Superior temporal gyrus (tissue), 1 donor: ENCODE results near the gene FAIM2.
A peak's percentile ranks its signal among the peaks of the same experiment; 100 is the strongest.

Experiments used
- DNase-seq: peaks from one replicate; pipeline ENCODE4 v3.0.0-alpha.2; 2016; ENCODE audit errors: extremely low spot score

FAIM2 gene

DNA sequence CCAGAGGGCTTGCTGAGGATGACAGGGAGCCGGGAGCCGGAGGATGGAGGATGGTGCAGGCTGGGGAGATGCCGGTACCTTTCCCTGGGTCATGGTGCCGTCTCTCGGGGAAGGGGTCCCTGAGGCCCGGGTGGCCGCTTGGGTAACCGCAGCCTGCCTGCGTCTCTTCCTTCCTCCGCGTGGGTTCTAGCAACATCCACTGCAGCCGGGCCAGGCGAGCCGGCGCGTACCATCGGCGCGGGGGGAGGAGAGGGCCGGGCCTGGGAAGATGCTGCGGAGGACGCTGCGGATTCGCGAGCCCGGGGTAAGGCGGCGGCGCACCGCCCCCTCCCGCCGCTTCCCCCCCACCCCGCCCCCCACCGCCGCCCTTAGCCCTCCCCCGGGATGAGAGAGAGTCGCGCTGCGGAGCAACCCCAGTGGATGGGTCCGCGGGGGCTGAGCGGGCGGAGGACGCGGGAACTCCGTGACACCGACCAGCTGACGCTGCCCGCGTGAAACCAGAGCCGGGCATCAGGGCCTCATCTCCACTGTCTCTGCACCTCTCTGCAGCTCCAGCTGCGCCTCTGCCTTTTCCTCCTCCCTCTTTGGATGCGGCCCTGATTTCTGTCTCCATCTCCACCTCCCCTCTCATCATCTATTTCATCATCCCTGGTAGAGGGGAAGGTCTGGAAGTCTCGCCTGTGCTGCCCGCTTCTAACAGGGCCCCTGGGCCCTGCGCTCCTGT, at the start of gene FAIM2:
FAIM2 (minus strand) TSS at position 201 of the 724 bp plus-strand sequence; CDS start at position 93, 108 bp downstream.
- DNase-seq = peak; percentile 86

DNA sequence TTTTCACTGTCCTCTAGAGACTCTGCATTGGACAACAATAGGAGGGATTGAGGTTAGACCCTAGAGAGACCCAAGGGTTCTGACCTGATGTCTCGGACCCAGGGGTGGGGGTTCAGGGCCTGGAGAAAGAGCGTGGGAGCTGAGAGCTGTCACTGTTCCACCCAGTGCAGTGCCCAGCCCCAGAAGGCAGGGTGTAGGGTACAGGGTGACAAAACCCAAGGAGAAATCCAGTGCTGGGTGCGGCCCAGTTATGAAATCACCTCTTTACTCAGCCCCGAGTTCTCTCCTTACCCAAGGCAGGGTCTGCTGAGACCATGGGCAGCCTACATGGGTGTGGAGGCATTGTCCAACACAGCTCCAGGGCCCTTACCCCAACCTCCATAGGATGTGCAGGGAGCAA, 49.5 kb upstream of the FAIM2 start:
- DNase-seq = no peak

DNA sequence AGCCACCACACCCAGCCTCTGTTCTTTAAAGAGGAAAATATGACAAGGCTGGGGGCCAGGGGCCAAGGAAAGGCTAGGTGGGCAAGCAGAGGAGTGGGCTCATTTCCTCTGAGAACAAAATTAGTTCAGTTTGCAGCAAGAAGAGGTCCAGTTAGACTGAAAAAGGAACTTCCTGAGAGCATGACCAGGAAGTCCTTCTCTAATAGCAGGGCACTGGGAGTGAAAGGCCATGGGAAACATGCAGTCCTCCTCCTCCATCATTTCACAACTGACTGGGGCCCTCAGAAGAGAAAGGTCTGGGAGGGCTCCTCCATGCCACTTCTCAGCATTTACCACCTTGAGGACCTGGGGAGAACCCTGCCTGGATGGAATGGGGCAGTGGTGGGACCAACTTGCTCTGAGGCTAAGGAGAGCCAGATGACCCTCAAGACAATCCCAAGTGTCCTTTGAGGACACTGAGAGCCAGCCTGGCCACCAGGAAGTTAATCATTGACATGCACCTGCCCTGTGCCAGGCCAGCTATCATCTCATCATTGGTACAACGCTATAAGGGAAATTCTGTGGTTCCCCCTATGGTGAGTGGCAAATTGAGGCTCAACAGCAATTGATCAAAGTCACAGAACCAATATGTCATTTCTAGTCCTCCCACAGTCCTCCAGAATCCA, 48.8 kb upstream of the FAIM2 start:
- DNase-seq = no peak

DNA sequence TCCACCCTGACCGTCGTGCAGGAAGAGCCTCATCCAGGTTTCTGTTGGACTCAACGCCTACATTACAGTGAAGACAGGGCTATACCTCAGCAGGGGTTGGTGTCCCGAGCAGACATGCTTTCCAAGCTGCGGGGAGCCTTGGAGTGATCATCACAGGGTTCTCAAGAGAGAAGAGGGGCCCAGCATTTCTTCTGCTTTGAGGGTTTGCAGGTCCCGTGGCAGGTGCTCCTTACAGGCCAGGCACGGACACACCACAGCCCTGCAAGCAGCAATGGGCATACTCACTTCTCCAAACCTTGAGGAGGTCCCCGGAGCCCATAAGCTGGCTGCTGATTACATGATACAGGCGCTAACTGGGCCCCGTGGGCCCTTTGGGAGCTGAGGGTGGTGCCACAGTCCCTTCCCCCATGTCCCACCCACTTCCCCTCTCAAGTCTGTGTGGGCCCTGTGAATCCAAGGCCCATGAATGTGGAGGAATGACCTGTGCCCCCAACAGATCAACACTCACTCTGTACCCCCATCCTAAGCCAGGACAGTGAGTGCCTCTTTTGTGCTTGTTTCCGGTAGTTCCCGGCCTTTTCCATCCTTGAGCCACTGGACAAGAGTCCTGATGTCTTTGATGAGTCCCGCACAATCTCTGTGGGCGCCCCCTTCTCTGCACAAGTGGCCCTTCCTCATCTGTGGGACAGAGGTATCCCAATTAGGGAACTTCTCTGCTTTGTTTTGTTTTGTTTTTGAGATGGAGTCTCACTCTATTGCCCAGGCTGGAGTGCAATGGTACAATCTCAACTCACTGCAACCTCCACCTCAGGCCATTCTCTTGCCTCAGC, 47.9 kb upstream of the FAIM2 start:
- no peak for DNase-seq

GRCh38 chr12:49950273-49951251, 46.9 kb upstream of the FAIM2 start, which contains the start of gene AQP2:
AQP2 (plus strand) TSS chr12:49950737; CDS start chr12:49950831, 94 bp downstream.
- no peak for DNase-seq

DNA sequence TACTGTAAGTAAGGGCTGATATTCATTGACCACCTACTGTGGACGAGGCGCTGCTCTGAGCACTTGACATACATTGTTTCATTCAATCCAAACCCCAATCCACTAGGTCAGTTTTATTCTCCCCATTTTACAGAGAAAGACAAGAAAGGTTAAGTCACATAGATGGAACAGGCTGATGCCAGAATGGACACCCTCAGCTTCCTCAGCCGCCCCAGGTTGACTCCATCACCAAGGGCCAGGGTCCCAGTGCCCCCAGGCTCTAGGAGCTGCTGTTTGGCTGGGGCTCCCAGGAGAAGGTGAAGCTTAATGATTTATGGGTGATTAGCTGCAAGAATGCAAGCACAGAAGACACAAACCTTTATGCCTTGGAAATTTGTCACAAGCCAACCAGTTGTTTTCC, 46.2 kb upstream of the FAIM2 start:
- DNase-seq = no peak

DNA sequence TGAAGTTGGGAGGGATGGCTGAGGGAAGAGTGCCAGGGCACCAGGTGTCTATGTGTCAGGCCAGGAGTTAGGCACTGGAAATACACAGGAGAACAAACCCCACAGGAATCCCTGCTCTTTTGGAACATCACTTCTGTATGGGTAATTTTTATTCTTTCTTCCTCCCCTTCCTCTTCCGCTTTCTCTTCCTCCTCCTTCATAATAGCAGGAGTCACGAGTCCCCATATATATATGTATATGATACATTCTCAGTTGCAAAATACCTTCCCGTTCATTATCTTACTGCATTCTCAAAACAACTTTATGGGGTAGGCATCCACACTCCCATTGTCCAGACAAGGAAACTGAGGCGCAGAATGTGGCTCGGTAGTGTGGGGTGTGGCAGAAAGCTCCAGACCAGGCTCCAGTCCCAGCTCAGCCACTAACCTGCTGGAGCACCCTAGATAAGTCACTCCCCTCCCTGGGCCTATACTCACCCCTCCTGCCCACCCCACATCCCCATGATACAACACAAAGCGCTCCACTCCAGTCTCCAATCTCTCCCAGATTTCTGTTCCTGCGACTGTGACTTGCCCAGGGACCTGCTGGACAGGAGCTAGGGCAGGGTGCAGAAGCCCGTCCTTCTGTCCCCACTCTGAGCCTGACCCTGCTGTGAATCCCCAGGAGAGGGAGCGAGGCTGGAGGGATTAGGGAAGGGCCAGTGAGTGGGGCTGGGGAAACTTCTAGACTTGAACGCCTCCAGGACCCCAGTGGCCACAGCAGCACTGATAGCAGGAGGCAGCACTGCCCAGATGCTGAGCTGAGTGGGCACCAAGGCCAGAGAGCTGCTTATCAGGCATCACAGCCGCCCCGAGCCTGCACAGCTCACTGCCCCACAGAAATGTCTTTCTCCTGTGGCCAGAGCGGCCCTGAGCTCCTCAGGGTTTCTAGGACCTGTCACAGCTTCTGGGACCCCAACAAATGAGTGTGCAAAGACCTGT, 45.5 kb upstream of the FAIM2 start:
- no peak for DNase-seq

DNA sequence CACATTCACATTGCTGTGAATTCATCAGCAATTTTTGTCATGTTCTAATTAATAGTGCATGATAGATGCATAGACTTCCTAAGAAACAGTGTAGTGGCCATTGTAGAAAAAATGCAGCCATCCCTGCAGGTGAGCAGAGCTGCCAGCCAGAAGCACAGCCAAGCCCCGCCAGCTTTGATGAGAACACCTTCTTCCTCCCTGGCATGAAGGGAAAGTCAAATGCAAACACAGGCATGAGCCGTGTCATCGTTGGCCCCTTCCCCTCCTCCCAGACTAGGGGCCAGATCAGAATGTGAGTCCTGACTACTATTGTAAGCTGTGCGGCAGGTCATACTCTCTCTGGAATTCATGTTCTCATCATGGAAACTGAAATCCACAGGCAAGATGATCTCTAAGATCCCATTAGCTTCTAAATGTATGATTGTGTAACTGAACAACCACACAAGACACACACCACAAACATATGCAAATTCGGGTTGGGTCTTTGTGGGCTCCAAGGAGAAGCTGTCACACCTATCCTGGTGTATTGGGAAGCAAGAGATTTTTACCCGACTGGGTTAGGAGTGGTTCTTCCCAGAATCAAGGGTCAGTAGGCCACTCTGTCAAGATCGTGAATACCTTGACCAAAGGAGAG, 44.0 kb upstream of the FAIM2 start:
- no peak for DNase-seq

DNA sequence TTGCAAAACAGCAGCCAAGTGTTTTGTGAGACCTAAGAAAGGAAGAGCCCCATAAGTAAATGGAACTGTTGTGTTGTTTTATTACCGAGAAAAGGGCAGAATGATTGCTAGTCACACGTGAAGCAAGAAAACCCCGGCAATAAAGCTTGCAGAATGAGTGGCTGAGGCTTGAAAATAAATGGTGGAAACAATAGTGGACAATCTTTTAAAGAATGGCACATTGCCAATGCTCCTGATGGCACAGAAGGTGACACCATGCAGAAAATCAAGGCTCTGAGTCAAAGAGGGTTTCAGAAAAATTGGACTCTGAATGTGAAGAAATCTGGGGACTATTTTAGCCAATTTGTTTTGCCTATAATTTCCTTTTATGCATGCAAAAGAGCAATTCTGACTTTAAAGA, 42.8 kb upstream of the FAIM2 start:
- no peak for DNase-seq

DNA sequence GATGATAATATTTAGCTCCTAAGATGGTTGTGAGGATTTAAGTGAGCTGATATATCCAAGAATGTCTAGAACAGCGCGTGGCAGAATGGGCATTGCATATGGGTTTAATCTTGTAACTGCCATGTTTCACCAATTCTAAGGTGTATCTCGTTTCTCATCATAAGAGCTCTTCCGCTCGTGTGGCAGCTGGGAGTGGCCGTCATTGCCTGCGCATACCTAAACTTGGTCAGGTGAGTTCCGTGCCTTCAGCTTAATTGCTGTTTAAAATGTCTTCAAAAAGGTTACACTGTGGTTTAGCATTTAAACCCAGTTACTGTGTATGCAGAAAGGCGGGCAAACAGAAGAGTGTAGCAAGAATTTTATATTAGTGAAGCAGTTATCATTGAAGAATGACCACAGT, 42.4 kb upstream of the FAIM2 start:
- no peak for DNase-seq

DNA sequence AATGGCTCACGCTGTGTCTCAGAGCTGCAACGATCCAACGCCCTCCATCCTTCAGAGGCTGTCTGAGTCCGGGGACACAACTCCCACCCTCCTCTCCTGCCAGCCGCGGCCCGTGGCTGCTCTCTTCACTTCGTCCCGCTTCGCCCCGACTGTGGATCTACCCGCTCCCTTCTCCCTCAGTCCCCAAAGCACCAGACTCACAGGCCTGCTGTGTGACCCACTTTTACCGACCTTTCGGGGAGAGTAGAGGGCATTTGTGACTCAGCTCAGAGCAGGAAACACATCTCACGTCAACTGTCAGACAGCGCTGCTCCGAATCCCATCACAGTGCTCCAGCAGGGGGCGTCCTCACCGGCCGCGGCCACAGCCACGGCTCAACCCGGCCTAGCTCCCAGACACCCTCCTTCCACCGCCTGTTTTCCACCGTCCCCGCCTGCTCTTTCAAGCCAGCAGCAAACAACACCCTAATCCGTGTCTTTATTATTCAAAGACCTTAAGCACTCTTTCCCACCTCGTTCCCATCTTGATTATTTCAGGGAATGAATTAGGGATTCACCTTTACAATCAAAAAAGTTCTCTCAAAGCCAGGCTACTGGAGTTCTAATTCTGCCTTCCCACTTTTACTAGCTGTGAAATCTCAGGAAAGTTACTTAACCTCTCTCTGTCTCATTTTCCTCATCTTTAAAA, 41.8 kb upstream of the FAIM2 start:
- peak; percentile 88 for DNase-seq

GRCh38 chr12:49944718-49945117, 41.0 kb upstream of the FAIM2 start:
- DNase-seq = no peak

GRCh38 chr12:49944046-49944445, 40.3 kb upstream of the FAIM2 start:
- DNase-seq = no peak

DNA sequence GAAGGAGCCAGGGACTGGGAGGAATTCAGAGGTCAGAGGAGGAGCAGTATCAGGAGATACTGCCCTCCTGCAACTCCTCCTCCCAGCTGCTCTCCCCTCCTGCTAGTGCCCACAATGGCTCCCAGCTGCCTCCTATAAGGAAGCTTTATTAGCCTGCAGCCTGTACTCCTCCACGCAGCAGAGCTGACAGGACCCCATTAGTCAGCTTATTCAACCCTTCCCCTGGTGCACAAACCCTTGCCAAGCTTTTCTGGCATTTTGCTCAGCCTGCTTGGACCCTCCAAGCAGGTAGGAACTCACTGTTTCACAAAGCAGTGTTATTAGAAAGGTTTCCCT, 39.9 kb upstream of the FAIM2 start:
- DNase-seq = no peak

- DNase-seq = no peak
These were observed 39.4 kb upstream of the FAIM2 start for GRCh38 chr12:49942921-49943624.

DNA sequence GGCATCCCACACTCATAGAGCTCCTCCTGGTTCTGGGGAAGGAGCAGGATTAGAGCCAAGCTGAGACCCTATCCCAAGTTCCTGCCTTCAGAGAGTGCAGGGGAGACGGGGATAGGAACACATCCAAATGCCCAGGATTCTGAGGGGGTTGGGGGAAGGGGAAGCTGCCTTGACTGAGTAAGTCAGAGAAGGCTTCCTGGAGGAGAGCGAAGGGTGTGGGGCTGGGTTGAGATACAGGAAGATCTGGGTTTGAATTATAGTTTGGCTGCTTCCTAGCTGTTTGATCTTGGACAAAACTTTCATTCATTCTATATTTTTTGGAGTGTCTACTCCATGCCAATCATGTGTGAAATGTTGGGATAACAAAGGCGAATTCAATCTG, 38.8 kb upstream of the FAIM2 start:
- DNase-seq = no peak

- no peak for DNase-seq
These were observed 38.1 kb upstream of the FAIM2 start for GRCh38 chr12:49941556-49942511.
